Astrocyte of the cerebellum (primary cell): ENCODE data around the gene ARHGAP26.

Experiments
- DNase-seq: peaks from one replicate; pipeline ENCODE4 v3.0.0-alpha.2; 2011; ENCODE audit warnings: low read depth
- H3K4me3 ChIP-seq: 2 replicates; pipeline ENCODE4 v1.5.1; 2011; ENCODE audit warnings: mild to moderate bottlenecking, low read depth, low read length, moderate library complexity
- in situ Hi-C: cut with HindIII; loops from 2 replicates; pipeline ENCODE4 v1.10.0; 2017; ENCODE audit warnings: low sequenced_read_pairs
- TF ChIP-seq, protein P1 (sequence below): IDR thresholded peaks from 2 replicates; pipeline ENCODE4 v1.5.1; 2012; ENCODE audit warnings: low read length, low read depth, moderate library complexity, mild to moderate bottlenecking; ENCODE audit errors: missing control alignments

The ARHGAP26 gene

DNA sequence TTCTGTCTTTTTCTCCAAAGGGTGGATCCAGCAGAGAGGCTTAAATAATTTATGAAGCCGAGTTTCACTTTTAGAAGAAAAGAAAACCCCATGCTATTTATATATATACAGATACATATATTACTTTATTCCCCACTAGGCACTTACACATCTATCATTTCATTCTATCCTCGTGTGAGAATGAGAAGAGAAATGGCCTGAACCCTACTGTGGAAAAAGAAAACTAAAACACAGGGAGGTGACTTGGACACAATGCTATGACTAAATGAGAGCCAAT lies 438.1 kb downstream of the ARHGAP26 start:
- TF ChIP-seq, protein P1, sequence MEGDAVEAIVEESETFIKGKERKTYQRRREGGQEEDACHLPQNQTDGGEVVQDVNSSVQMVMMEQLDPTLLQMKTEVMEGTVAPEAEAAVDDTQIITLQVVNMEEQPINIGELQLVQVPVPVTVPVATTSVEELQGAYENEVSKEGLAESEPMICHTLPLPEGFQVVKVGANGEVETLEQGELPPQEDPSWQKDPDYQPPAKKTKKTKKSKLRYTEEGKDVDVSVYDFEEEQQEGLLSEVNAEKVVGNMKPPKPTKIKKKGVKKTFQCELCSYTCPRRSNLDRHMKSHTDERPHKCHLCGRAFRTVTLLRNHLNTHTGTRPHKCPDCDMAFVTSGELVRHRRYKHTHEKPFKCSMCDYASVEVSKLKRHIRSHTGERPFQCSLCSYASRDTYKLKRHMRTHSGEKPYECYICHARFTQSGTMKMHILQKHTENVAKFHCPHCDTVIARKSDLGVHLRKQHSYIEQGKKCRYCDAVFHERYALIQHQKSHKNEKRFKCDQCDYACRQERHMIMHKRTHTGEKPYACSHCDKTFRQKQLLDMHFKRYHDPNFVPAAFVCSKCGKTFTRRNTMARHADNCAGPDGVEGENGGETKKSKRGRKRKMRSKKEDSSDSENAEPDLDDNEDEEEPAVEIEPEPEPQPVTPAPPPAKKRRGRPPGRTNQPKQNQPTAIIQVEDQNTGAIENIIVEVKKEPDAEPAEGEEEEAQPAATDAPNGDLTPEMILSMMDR = no peak
- no peak overlapping the region for H3K4me3 ChIP-seq
- in situ Hi-C loops = loop anchor here (5.0 kb wide), 1 partner anchor 69 kb away; no protein-coding TSS in a partner anchor
- no peak for DNase-seq

DNA sequence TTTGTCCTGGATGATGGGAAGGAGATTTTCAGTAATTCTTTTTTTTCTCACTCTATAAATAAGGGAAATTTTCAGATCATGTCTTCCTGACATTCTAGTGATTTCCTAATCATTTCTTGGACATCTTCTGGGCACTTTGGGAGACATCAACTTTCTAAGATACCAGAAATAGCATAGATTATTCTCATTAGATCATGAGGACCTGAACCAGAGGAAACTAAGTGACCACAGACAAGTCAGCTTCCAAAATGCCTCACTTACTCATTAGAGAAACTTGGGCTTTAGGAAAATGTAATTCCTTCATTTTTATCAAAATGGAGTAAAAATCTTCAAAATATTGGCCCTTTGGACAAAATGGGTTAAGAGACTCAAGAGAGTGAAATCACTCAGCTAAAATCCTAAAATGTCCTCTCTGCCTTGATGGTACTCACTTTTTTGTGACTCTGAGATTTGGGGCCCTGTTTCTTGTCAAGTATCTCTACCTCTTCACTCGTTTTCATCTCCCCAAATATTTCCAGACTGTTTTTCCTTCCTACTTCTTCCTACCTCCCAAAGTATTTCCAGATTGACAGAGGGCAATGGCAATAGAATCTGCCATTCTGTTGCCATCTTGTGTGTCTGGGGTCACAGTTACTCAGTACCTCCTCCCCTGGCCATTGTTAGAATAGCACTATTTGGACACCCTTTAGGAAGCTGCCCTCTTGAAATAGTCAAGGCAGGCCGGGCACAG lies 438.8 kb downstream of the ARHGAP26 start:
- TF ChIP-seq, protein P1 = no peak
- in situ Hi-C loops = loop anchor here (5.0 kb wide), 1 partner anchor 68 kb away; no protein-coding TSS in a partner anchor

DNA sequence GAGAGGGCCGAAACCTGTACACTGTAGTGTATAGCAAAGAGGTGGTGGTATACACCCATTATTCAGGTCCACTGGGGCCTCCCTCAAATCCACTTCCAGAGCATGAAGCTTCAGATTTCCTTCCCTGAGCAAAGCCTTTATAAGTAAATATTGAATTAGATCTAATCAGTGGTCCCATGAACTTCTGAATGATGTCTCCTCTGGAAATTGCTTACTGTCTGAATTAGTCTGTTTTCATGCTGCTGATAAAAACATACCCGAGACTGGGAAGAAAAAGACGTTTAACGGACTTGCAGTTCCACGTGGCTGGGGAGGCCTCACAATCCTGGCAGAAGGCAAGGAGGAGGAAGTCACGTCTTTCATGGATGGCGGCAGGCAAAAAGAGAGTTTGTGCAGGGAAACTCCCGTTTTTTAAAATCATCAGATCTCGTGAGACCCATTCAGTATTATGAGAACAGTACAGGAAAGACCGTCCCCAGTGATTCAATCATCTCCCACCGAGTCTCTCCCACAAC lies 439.8 kb downstream of the ARHGAP26 start:
- TF ChIP-seq, protein P1 = no peak
- H3K4me3 ChIP-seq = no peak overlapping the region
- no peak for DNase-seq
- in situ Hi-C loops = loop anchor here (5.0 kb wide), 1 partner anchor 67 kb away; no protein-coding TSS in a partner anchor

More for the DNA sequence above, 438.8 kb downstream of the ARHGAP26 start:
- H3K4me3 ChIP-seq = no peak overlapping the region
- no peak for DNase-seq

DNA sequence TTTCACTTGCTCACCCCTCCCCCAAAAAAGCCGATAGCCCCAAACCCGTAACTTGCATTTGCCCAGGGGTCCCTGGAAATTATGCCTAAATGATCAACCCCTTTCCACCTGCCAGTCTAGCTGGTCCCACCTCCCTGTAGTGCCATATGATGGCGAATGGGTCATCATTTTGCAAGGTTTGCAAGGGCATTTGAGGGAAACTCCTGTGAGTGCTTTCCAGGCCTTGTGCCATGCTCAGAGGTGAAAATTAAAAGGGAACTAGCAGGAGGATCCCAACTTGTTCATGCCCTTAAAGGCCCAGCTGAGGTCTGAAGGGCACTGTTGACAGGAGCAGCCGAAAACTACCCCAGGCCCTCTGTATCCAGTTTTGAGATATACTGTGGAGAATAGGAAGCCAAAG lies 440.4 kb downstream of the ARHGAP26 start:
- in situ Hi-C loops = no loop called here
- TF ChIP-seq, protein P1 = no peak

DNA sequence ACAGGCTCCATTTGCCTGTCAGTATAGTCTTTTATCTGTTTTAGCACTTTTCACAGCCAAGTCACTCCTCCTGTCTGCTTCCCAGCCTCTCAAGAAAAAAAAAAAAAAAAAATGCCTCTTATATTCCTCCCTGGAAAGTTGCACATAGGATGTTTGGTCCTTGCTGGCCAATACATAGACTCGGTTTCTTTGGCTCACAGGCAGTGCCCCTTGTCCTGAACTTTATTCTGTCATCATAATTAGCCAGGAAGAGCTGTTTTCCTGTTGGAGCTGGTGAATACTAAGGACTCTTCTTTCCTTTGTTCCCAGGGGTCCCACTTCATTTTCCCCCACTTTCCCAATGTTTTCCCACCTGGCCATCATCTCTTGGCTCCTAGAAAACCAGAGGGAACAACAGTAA lies 442.1 kb downstream of the ARHGAP26 start:
- TF ChIP-seq, protein P1 = no peak
- H3K4me3 ChIP-seq = no peak overlapping the region
- in situ Hi-C loops = no loop called here
- no peak for DNase-seq

More for the DNA sequence above, 440.4 kb downstream of the ARHGAP26 start:
- no peak for DNase-seq
- H3K4me3 ChIP-seq = no peak overlapping the region

DNA sequence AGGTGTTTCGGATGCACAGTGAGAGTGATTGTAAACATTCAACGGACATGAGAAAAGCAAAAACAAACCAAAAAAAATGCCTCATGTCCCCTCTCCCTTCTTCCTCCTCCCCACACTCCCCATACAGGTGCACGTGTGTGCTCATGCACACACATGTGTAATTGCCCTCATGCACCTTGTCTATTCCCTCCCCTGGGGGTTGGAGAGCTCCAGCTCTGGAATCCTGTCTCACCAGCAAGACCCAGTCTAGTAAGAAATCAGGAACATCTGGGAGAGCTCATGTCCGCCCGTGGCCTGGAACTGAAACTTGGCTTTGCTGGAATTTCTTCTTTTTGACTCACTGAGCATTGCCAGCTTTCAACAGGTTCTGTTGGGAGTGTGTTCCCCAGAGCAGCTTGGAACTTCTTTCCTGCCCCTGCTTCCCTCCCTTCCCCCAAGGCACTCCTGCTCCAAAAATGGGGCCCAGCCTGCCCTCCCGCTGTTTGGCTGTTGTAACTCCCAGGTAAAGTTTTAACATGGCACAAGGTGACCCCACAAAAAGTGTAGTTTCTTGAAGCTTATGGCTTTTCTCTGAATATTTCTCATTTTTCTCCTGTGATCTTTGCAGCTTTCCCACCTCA lies 443.2 kb downstream of the ARHGAP26 start:
- no peak overlapping the region for H3K4me3 ChIP-seq
- no peak for DNase-seq
- TF ChIP-seq, protein P1 = no peak
- in situ Hi-C loops = no loop called here
